Measurements from ENCODE around the gene KATNAL2. TPM values are rescaled to one million over a fixed set of nuclear protein-coding genes. Genes with fewer than 3 reads are reported as not detected.

The KATNAL2 gene
- total RNA-seq, 1 experiment from 2014 or later: 2.0 TPM

DNA sequence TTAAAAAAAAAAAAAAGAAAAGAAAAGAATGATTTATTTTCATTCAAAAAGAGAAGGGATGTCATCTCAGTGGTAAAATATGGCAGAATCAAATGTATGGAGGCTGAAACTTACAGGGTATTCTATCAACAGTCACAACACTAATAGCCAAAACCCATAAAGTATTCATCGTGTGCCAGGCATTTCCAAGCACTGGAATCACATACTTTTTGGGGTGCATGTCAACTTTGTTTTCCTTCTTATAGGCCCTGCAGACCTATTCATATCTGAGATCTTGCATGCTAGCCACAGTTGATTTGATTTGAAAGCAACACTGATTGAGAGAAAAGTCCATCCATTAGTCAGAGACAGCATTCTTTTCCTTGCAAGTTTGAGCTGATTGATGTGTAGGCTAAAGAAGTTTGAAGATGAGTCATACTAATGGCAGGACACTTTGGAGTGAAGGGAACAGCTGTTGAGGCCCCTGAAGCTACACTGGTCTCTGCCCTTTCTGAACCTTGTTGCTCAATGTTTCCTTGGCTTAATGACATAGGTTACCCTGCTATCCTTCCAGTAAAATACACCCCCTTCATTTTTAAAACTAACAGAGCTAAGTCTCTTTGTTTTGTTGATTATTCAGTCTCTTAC is 22.0 kb downstream of the KATNAL2 start:
- no peak for ATAC-seq
- Histone ChIP-seq H3F3A (ENCODE audit: low read length, unreplicated experiment) (no peaks in the 10 kb centered on the region), H3K27ac (ENCODE audit: low read length) (no peak overlapping the region), H3K4me2 (ENCODE audit: low read length) (no peak overlapping the region), H3K79me2 (ENCODE audit: low read length) (no peaks in the 10 kb centered on the region), H3K4me1 (ENCODE audit: insufficient read depth, low read length) (no peaks in the 10 kb centered on the region), H3K9me2 (replicated peaks; ENCODE audit: low read length) (no peaks in the 10 kb centered on the region), H3K9ac (ENCODE audit: low read length) (no peak overlapping the region), H3K27me3 (ENCODE audit: low read length) (no peaks in the 10 kb centered on the region), H3K9me3 (ENCODE audit: low read length) (no peaks in the 10 kb centered on the region), H3K36me3 (ENCODE audit: low read depth, low read length) (no peaks in the 10 kb centered on the region), H3K4me3 (ENCODE audit: low read length) (no peak overlapping the region), H4K20me1 (ENCODE audit: low read length) (no peaks in the 10 kb centered on the region), H2AFZ (ENCODE audit: low read length) (no peak overlapping the region)
- no peak for DNase-seq
- ChIA-PET POLR2A (ENCODE audit: unreplicated experiment) (no interaction called here), CTCF (no interaction called here)
- intact Hi-C loops (cut with micrococcal nuclease): no loop called here
- TF ChIP-seq CTCF (conservative IDR thresholded peaks at IDR 0.05; ENCODE audit: low read depth, low read length) (no peak), EZH2phosphoT487 (IDR thresholded peaks at IDR 0.05; ENCODE audit: borderline replicate concordance, low read length) (no peak), EZH2 (IDR thresholded peaks at IDR 0.05; ENCODE audit: low read length, unreplicated experiment) (no peak)
- BruUV-seq (replicated peaks): no TSS peak

DNA sequence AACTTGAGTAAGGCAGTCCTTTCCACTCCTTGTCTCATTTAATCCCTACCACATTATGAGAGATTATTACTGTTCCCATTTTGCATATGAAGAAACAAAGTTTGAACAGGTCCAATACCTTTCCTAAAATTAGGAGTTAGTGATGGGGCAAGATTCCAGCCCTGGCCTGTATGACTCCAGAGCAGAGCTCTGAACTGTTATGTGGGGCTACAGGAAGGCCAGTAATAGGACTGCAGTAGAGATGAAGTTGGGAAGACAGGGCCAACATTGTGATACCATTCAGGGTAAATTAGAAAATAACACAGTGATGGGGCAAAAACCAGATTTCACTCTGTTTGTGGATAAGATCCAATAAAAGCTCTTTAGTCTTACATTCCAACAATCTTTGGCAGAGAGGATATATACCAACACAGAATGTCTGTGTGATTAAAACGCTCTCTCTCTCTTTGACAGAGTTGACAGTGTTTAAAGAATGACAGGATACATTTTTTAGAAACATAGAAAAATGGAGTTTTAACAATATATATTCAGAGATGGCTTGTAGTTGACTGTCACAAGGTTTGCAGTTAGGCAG is 22.7 kb downstream of the KATNAL2 start:
- Histone ChIP-seq H4K20me1 (ENCODE audit: low read length) (no peaks in the 10 kb centered on the region), H3K9me3 (ENCODE audit: low read length) (no peaks in the 10 kb centered on the region), H2AFZ (ENCODE audit: low read length) (no peak overlapping the region), H3K9ac (ENCODE audit: low read length) (no peak overlapping the region), H3K4me3 (ENCODE audit: low read length) (no peak overlapping the region), H3F3A (ENCODE audit: low read length, unreplicated experiment) (no peaks in the 10 kb centered on the region), H3K36me3 (ENCODE audit: low read depth, low read length) (no peaks in the 10 kb centered on the region), H3K79me2 (ENCODE audit: low read length) (no peaks in the 10 kb centered on the region), H3K9me2 (replicated peaks; ENCODE audit: low read length) (no peaks in the 10 kb centered on the region), H3K4me2 (ENCODE audit: low read length) (no peak overlapping the region), H3K27me3 (ENCODE audit: low read length) (no peaks in the 10 kb centered on the region), H3K27ac (ENCODE audit: low read length) (no peak overlapping the region), H3K4me1 (ENCODE audit: insufficient read depth, low read length) (no peaks in the 10 kb centered on the region)
- ATAC-seq: no peak
- DNase-seq: no peak
- ChIA-PET POLR2A (ENCODE audit: unreplicated experiment) (no interaction called here), CTCF (no interaction called here)
- intact Hi-C loops (cut with micrococcal nuclease): no loop called here
- no TSS peak for BruUV-seq (replicated peaks)
- no peak for TF ChIP-seq EZH2 (IDR thresholded peaks at IDR 0.05; ENCODE audit: low read length, unreplicated experiment)
- no peak for TF ChIP-seq EZH2phosphoT487 (IDR thresholded peaks at IDR 0.05; ENCODE audit: borderline replicate concordance, low read length)
- no peak for TF ChIP-seq CTCF (conservative IDR thresholded peaks at IDR 0.05; ENCODE audit: low read depth, low read length)

DNA sequence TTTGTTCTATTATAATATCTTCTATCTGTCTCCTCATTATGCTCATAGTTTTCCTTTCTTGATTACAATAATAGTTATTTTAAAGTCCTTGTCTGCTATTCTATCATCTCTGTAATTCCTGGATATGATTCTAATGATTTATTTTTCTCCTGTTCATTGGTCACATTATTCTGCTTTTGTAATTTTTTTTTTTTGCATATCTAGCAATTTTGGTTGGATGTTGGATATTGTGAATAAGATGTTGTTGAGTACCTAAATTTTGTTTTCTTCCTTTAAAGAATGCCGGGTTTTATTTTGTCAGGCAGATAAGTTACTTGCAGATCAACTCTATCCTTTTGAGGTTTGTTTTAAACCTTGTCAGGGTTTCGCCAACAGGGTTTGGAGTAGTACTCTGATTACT is 25.2 kb downstream of the KATNAL2 start:
- no peak for TF ChIP-seq EZH2phosphoT487 (IDR thresholded peaks at IDR 0.05; ENCODE audit: borderline replicate concordance, low read length)
- no peak for TF ChIP-seq CTCF (conservative IDR thresholded peaks at IDR 0.05; ENCODE audit: low read depth, low read length)
- no peak for TF ChIP-seq EZH2 (IDR thresholded peaks at IDR 0.05; ENCODE audit: low read length, unreplicated experiment)
- H3F3A ChIP-seq (ENCODE audit: low read length, unreplicated experiment): no peaks in the 10 kb centered on the region

More for the DNA sequence above, 25.2 kb downstream of the KATNAL2 start:
- Histone ChIP-seq H3K79me2 (ENCODE audit: low read length) (no peaks in the 10 kb centered on the region), H3K27me3 (ENCODE audit: low read length) (no peaks in the 10 kb centered on the region), H3K4me3 (ENCODE audit: low read length) (no peak overlapping the region), H3K27ac (ENCODE audit: low read length) (no peak overlapping the region), H3K9me3 (ENCODE audit: low read length) (no peaks in the 10 kb centered on the region), H3K9me2 (replicated peaks; ENCODE audit: low read length) (no peaks in the 10 kb centered on the region), H3K36me3 (ENCODE audit: low read depth, low read length) (no peaks in the 10 kb centered on the region), H3K9ac (ENCODE audit: low read length) (no peak overlapping the region), H3K4me2 (ENCODE audit: low read length) (no peak overlapping the region), H4K20me1 (ENCODE audit: low read length) (no peaks in the 10 kb centered on the region), H3K4me1 (ENCODE audit: insufficient read depth, low read length) (no peaks in the 10 kb centered on the region), H2AFZ (ENCODE audit: low read length) (no peak overlapping the region)
- no TSS peak for BruUV-seq (replicated peaks)
- DNase-seq (no peak), ATAC-seq (no peak)
- ChIA-PET POLR2A (ENCODE audit: unreplicated experiment) (no interaction called here), CTCF (no interaction called here)
- intact Hi-C loops (cut with micrococcal nuclease): no loop called here

Data from PC-3 (cell line).